ENCODE results near the gene SURF1.

The SURF1 gene

DNA sequence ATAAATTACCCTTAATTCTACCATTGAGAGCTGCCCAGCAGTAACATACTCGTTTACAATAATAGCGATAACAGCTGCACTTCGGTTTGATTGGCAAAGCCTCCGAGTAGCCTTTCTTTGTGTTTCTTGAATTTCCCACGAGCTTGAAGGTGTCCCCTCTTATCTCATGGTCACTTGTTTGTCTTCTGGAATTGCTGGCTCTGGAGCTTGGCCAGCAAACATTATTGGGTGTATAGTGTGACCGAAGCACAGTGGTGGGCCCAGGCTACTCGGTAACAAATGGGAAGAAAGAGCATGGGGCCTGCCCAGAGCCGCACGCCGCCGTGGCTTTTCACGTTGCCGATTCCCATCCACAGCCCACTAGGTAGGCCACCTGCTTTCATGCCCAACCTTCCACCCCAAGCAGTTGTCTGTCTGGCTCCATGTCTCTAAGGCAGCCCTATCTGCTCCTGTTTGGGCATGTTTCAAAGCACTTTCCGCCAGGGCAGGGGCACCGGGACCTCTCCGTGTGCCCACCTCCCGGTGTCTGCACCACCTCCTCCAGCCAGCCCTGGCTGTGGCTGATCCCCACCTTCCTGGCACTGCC lies 28.5 kb upstream of the SURF1 start:
- Histone ChIP-seq H3K4me3 (ENCODE audit: low read depth, low read length, poor library complexity, severe bottlenecking) (no peak overlapping the region), H3K4me2 (ENCODE audit: low read length) (no peak overlapping the region), H3K79me2 (ENCODE audit: insufficient read depth, low read length) (no peaks in the 10 kb centered on the region), H4K20me1 (ENCODE audit: insufficient read depth, low read length) (no peaks in the 10 kb centered on the region), H3K9me2 (ENCODE audit: low read depth, low read length) (no peaks in the 10 kb centered on the region), H3K27me3 (ENCODE audit: insufficient read depth, low read length) (no peaks in the 10 kb centered on the region), H3K27ac (ENCODE audit: low read depth, low read length, poor library complexity, severe bottlenecking) (no peak overlapping the region), H3K9ac (ENCODE audit: low read length) (no peak overlapping the region), H2AFZ (ENCODE audit: low read length) (no peak overlapping the region), H3F3A (ENCODE audit: insufficient read depth, low read length) (no peaks in the 10 kb centered on the region), H3K9me3 (ENCODE audit: low read length) (no peaks in the 10 kb centered on the region), H3K36me3 (ENCODE audit: insufficient read depth, low read length) (no peaks in the 10 kb centered on the region), H3K4me1 (ENCODE audit: insufficient read depth, low read length, severe bottlenecking) (no peaks in the 10 kb centered on the region)
- TF ChIP-seq, protein P1, sequence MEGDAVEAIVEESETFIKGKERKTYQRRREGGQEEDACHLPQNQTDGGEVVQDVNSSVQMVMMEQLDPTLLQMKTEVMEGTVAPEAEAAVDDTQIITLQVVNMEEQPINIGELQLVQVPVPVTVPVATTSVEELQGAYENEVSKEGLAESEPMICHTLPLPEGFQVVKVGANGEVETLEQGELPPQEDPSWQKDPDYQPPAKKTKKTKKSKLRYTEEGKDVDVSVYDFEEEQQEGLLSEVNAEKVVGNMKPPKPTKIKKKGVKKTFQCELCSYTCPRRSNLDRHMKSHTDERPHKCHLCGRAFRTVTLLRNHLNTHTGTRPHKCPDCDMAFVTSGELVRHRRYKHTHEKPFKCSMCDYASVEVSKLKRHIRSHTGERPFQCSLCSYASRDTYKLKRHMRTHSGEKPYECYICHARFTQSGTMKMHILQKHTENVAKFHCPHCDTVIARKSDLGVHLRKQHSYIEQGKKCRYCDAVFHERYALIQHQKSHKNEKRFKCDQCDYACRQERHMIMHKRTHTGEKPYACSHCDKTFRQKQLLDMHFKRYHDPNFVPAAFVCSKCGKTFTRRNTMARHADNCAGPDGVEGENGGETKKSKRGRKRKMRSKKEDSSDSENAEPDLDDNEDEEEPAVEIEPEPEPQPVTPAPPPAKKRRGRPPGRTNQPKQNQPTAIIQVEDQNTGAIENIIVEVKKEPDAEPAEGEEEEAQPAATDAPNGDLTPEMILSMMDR (IDR thresholded peaks at IDR 0.05; ENCODE audit: low read length), result no peak
- TF ChIP-seq EZH2 (IDR thresholded peaks at IDR 0.05; ENCODE audit: borderline replicate concordance, low read length), result no peak

DNA sequence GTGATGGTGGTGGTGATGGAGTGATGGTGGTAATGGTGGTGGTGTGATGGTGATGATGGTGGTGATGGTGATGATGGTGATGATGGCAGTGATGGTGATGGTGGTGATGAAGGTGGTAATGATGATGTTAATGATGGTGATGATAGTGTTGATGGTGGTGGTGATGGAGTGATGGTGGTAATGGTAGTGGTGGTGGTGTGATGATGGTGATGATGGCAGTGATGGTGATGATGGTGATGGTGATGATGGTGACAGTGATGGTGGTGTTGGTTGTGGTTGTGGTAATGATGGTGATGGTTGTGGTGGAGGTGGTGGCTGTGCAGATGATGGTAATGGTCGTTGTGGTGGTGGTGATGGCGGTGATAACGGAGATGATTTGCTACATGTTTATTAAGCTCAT lies 27.2 kb upstream of the SURF1 start:
- Histone ChIP-seq H3K27ac (ENCODE audit: low read depth, low read length, poor library complexity, severe bottlenecking) (no peak overlapping the region), H3K4me1 (ENCODE audit: insufficient read depth, low read length, severe bottlenecking) (no peaks in the 10 kb centered on the region), H3K79me2 (ENCODE audit: insufficient read depth, low read length) (no peaks in the 10 kb centered on the region), H3F3A (ENCODE audit: insufficient read depth, low read length) (no peaks in the 10 kb centered on the region), H3K9me2 (ENCODE audit: low read depth, low read length) (no peaks in the 10 kb centered on the region), H4K20me1 (ENCODE audit: insufficient read depth, low read length) (no peaks in the 10 kb centered on the region), H3K4me3 (ENCODE audit: low read depth, low read length, poor library complexity, severe bottlenecking) (no peak overlapping the region), H2AFZ (ENCODE audit: low read length) (no peak overlapping the region), H3K9me3 (ENCODE audit: low read length) (no peaks in the 10 kb centered on the region), H3K9ac (ENCODE audit: low read length) (no peak overlapping the region), H3K4me2 (ENCODE audit: low read length) (no peak overlapping the region), H3K36me3 (ENCODE audit: insufficient read depth, low read length) (no peaks in the 10 kb centered on the region), H3K27me3 (ENCODE audit: insufficient read depth, low read length) (no peaks in the 10 kb centered on the region)
- TF ChIP-seq, protein P1 (IDR thresholded peaks at IDR 0.05; ENCODE audit: low read length), result no peak
- no peak for TF ChIP-seq EZH2 (IDR thresholded peaks at IDR 0.05; ENCODE audit: borderline replicate concordance, low read length)

GRCh38 chr9:133382507-133383141 lies 26.3 kb upstream of the SURF1 start:
- H3F3A ChIP-seq (ENCODE audit: insufficient read depth, low read length), result no peaks in the 10 kb centered on the region
- no peak overlapping the region for H2AFZ ChIP-seq (ENCODE audit: low read length)
- TF ChIP-seq EZH2 (IDR thresholded peaks at IDR 0.05; ENCODE audit: borderline replicate concordance, low read length), result no peak
- TF ChIP-seq, protein P1 (IDR thresholded peaks at IDR 0.05; ENCODE audit: low read length), result no peak
- H3K27ac ChIP-seq (ENCODE audit: low read depth, low read length, poor library complexity, severe bottlenecking), result no peak overlapping the region
- H3K4me3 ChIP-seq (ENCODE audit: low read depth, low read length, poor library complexity, severe bottlenecking), result no peak overlapping the region
- no peaks in the 10 kb centered on the region for H3K79me2 ChIP-seq (ENCODE audit: insufficient read depth, low read length)
- H3K9me2 ChIP-seq (ENCODE audit: low read depth, low read length), result no peaks in the 10 kb centered on the region
- H3K36me3 ChIP-seq (ENCODE audit: insufficient read depth, low read length), result no peaks in the 10 kb centered on the region
- no peaks in the 10 kb centered on the region for H4K20me1 ChIP-seq (ENCODE audit: insufficient read depth, low read length)
- no peak overlapping the region for H3K9ac ChIP-seq (ENCODE audit: low read length)
- H3K4me1 ChIP-seq (ENCODE audit: insufficient read depth, low read length, severe bottlenecking), result no peaks in the 10 kb centered on the region
- no peak overlapping the region for H3K4me2 ChIP-seq (ENCODE audit: low read length)
- no peaks in the 10 kb centered on the region for H3K27me3 ChIP-seq (ENCODE audit: insufficient read depth, low read length)
- H3K9me3 ChIP-seq (ENCODE audit: low read length), result no peaks in the 10 kb centered on the region

Data from OCI-LY1 (cell line).